IPS-18a (cell line): ENCODE measurements around the gene ABHD6.
A peak's percentile ranks its signal among the peaks of the same experiment; 100 is the strongest.
"Not testable (repeated sequence)": the region's sequence is repeated elsewhere in the genome, so short reads cannot be mapped to it uniquely, and the experiment has no call there.

ENCODE experiments used
- H3K27ac ChIP-seq: one replicate; pipeline ENCODE4 v1.5.1; 2013; ENCODE audit warnings: low read length
- H3K27me3 ChIP-seq: one replicate; pipeline ENCODE4 v1.6.1; 2013; ENCODE audit warnings: mild to moderate bottlenecking, low read length; ENCODE audit not compliant: control insufficient read depth, insufficient read depth
- H3K36me3 ChIP-seq: one replicate; pipeline ENCODE4 v1.6.1; 2013; ENCODE audit warnings: low read depth, low read length; ENCODE audit not compliant: control insufficient read depth
- H3K4me1 ChIP-seq: one replicate; pipeline ENCODE4 v1.6.1; 2013; ENCODE audit warnings: low read depth, low read length; ENCODE audit not compliant: control insufficient read depth
- H3K4me3 ChIP-seq: one replicate; pipeline ENCODE4 v1.5.1; 2013; ENCODE audit warnings: low read length
- H3K9ac ChIP-seq: one replicate; pipeline ENCODE4 v1.6.1; 2013; ENCODE audit warnings: mild to moderate bottlenecking, low read length, moderate library complexity
- H3K9me3 ChIP-seq: one replicate; pipeline ENCODE4 v1.6.1; 2013; ENCODE audit warnings: low read depth, low read length; ENCODE audit not compliant: control insufficient read depth

The ABHD6 gene

GRCh38 chr3:58331593-58332152 is 94.1 kb downstream of the ABHD6 start:
- Histone ChIP-seq H3K36me3 (no peaks in the 10 kb centered on the region), H3K4me3 (no peak overlapping the region), H3K27ac (no peak overlapping the region), H3K9me3 (no peaks in the 10 kb centered on the region), H3K4me1 (no peaks in the 10 kb centered on the region), H3K9ac (no peak overlapping the region), H3K27me3 (peaks cover 28% of the 10 kb centered on the region)

DNA sequence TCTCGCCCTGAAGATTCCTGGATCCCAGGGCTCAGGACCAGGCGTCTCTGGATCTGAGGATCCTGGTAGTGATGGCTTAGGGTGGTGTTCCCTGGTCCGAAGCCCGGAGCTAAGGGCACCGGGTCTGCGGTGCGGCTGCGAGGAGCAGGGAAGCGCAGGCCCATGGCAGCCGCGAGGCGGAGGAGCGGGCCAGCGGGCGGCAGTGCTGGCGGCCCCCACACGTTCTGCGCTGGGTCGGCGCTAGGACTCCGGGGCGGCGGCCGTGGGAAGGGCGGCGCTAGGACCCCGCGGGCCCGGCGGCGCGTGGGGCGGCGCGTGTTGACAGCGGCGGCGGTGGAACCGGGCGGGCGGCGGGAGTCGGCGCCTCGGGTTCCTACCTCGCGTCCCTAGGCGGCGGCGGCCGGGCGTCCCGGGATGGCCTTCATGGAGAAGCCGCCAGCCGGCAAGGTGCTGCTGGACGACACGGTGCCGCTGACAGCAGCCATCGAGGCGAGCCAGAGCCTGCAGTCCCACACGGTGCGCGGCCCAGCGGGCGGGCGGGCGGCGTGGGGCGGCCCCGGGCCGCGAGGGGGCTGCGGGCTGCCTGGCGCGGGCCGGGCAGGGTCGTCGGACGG is 95.1 kb downstream of the ABHD6 start, which contains the start of gene PXK:
Gene PXK, plus strand, starts transcription at position 318 of the 614 bp plus-strand sequence. Its CDS starts 97 bp downstream, at position 415.
- Histone ChIP-seq H3K27ac (no peak within 1 kb of the TSS), H3K36me3 (no peaks in the 10 kb centered on the region), H3K9me3 (no peaks in the 10 kb centered on the region), H3K4me3 (peak within 1 kb of the TSS; percentile 60), H3K9ac (no peak within 1 kb of the TSS), H3K4me1 (no peaks in the 10 kb centered on the region), H3K27me3 (peaks cover 28% of the 10 kb centered on the region)

GRCh38 chr3:58333206-58334012 is 95.8 kb downstream of the ABHD6 start:
- Histone ChIP-seq H3K4me1 (no peaks in the 10 kb centered on the region), H3K9me3 (no peaks in the 10 kb centered on the region), H3K27ac (no peak overlapping the region), H3K9ac (no peak overlapping the region), H3K27me3 (peaks cover 28% of the 10 kb centered on the region), H3K36me3 (no peaks in the 10 kb centered on the region), H3K4me3 (peak overlapping the region; percentile 60)

- no peaks in the 10 kb centered on the region for H3K9me3 ChIP-seq
- no peak overlapping the region for H3K27ac ChIP-seq
- H3K4me3 ChIP-seq, result peak overlapping the region; percentile 60
- H3K9ac ChIP-seq, result no peak overlapping the region
- no peaks in the 10 kb centered on the region for H3K36me3 ChIP-seq
- H3K27me3 ChIP-seq, result peaks cover 28% of the 10 kb centered on the region
- H3K4me1 ChIP-seq, result no peaks in the 10 kb centered on the region
These were observed 96.4 kb downstream of the ABHD6 start for GRCh38 chr3:58334013-58334321.

DNA sequence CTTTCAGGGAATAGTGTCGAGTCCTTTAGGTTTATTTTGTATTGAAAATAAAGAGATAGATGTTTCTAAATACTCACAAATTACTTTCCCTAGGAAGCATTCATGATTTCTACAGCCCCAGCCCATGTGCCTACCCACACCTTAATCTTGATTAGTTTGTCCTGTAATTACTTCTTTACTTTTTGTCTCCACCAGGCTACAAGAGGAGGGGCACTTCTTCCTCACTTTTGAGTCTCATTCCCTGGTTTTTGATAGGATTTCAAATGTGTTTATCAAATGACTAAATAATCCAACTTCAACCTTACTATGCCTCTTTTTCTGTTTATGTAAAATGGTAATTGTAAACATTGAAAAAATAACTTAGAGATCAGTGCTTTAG is 96.9 kb downstream of the ABHD6 start:
- no peak overlapping the region for H3K4me3 ChIP-seq
- H3K9me3 ChIP-seq, result no peaks in the 10 kb centered on the region
- H3K27ac ChIP-seq, result no peak overlapping the region
- no peaks in the 10 kb centered on the region for H3K36me3 ChIP-seq
- H3K27me3 ChIP-seq, result peaks cover 28% of the 10 kb centered on the region
- H3K4me1 ChIP-seq, result no peaks in the 10 kb centered on the region
- H3K9ac ChIP-seq, result no peak overlapping the region

DNA sequence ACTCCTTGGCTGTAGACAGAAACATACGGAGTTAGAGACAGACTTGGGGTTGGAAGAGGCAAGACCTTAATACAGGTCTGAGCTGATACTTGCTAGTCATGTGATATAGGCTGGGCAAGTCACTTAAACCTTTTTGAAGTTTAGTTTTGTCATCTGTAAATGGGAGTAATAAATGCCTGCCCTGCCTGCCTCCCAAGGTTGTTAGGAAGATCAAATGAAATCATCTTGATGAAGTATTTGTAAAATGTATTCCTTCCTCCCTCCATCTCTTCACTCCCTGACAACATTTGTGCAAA is 98.0 kb downstream of the ABHD6 start:
- Histone ChIP-seq H3K4me1 (no peaks in the 10 kb centered on the region), H3K36me3 (no peaks in the 10 kb centered on the region), H3K4me3 (no peak overlapping the region), H3K9ac (no peak overlapping the region), H3K27me3 (peaks cover 28% of the 10 kb centered on the region), H3K9me3 (no peaks in the 10 kb centered on the region), H3K27ac (no peak overlapping the region)

- Histone ChIP-seq H3K27ac (no peak overlapping the region), H3K9ac (no peak overlapping the region), H3K27me3 (peaks cover 27% of the 10 kb centered on the region), H3K36me3 (no peaks in the 10 kb centered on the region), H3K9me3 (no peaks in the 10 kb centered on the region), H3K4me3 (no peak overlapping the region), H3K4me1 (no peaks in the 10 kb centered on the region)
These were observed 98.7 kb downstream of the ABHD6 start for GRCh38 chr3:58336135-58336882.

GRCh38 chr3:58337190-58337589 is 99.6 kb downstream of the ABHD6 start:
- Histone ChIP-seq H3K9me3 (no peaks in the 10 kb centered on the region), H3K4me1 (no peaks in the 10 kb centered on the region), H3K9ac (no peak overlapping the region), H3K27me3 (peaks cover 19% of the 10 kb centered on the region), H3K36me3 (no peaks in the 10 kb centered on the region), H3K27ac (no peak overlapping the region), H3K4me3 (no peak overlapping the region)

GRCh38 chr3:58339146-58339545 is 101.6 kb downstream of the ABHD6 start:
- not testable (repeated sequence) for H3K9me3 ChIP-seq, H3K9ac ChIP-seq, H3K4me1 ChIP-seq, H3K27ac ChIP-seq, H3K27me3 ChIP-seq, H3K36me3 ChIP-seq, H3K4me3 ChIP-seq

GRCh38 chr3:58340594-58341244 is 103.1 kb downstream of the ABHD6 start:
- no peaks in the 10 kb centered on the region for H3K27me3 ChIP-seq
- no peak overlapping the region for H3K4me3 ChIP-seq
- no peak overlapping the region for H3K9ac ChIP-seq
- H3K27ac ChIP-seq, result no peak overlapping the region
- H3K9me3 ChIP-seq, result no peaks in the 10 kb centered on the region
- H3K36me3 ChIP-seq, result no peaks in the 10 kb centered on the region
- H3K4me1 ChIP-seq, result no peaks in the 10 kb centered on the region

DNA sequence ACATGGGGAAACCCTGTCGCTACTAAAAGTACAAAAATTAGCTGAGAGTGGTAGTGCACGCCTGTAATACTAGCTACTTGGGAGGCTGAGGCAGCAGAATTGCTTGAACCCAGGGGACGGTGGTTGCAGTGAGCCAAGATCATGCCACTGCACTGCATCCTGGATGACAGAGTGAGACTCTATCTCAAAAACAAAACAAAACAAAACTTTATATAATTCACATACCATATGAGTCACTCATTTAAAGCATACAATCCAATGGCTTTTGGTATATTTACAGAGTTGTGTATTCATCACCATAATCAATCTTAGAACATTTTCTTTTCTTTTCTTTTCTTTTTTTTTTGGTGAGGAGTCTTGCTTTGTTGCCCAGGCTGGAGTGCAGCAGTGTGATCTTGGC is 103.8 kb downstream of the ABHD6 start:
- H3K36me3 ChIP-seq, result no peaks in the 10 kb centered on the region

More for the DNA sequence above, 103.8 kb downstream of the ABHD6 start:
- Histone ChIP-seq H3K4me1 (no peaks in the 10 kb centered on the region), H3K27ac (no peak overlapping the region), H3K4me3 (no peak overlapping the region), H3K9ac (no peak overlapping the region), H3K9me3 (no peaks in the 10 kb centered on the region), H3K27me3 (no peaks in the 10 kb centered on the region)
